KMS-11 (cell line): ENCODE results near the gene SYT17.

Experiments used
- H2AFZ ChIP-seq: fragments of 200-600 bp; sonication (generic); 2 replicates; pipeline ENCODE4 v1.6.1; 2016; ENCODE audit warnings: antibody characterized with exemption, mixed run types, low read depth
- H3K27ac ChIP-seq: fragments of 200-600 bp; sonication (generic); 2 replicates; pipeline ENCODE4 v1.6.1; 2016; ENCODE audit warnings: mild to moderate bottlenecking, mixed run types
- H3K27me3 ChIP-seq: fragments of 200-600 bp; sonication (generic); 2 replicates; pipeline ENCODE4 v1.6.1; 2017; ENCODE audit warnings: mild to moderate bottlenecking, low read depth, mixed run types, moderate library complexity; ENCODE audit not compliant: insufficient read depth
- H3K36me3 ChIP-seq: fragments of 200-600 bp; sonication (generic); 2 replicates; pipeline ENCODE4 v1.6.1; 2017; ENCODE audit warnings: mild to moderate bottlenecking, mixed run types; ENCODE audit not compliant: insufficient read depth
- H3K4me1 ChIP-seq: fragments of 200-600 bp; sonication (generic); 2 replicates; pipeline ENCODE4 v1.6.1; 2016; ENCODE audit warnings: mild to moderate bottlenecking, low read depth, mixed run types; ENCODE audit not compliant: poor library complexity, severe bottlenecking
- H3K4me2 ChIP-seq: fragments of 200-600 bp; sonication (generic); 2 replicates; pipeline ENCODE4 v1.7.0; 2016; ENCODE audit warnings: mild to moderate bottlenecking, mixed run types
- H3K4me3 ChIP-seq: fragments of 200-600 bp; sonication (generic); IDR thresholded peaks from 2 replicates; pipeline ENCODE4 v1.6.1; 2017; ENCODE audit warnings: low read depth, low read length, mixed read lengths; ENCODE audit not compliant: insufficient read depth
- H3K79me2 ChIP-seq: fragments of 200-600 bp; sonication (generic); 2 replicates; pipeline ENCODE4 v1.6.1; 2016; ENCODE audit warnings: low read depth, mixed run types; ENCODE audit not compliant: insufficient read depth
- H3K9ac ChIP-seq: fragments of 200-600 bp; sonication (generic); 2 replicates; pipeline ENCODE4 v1.6.1; 2016; ENCODE audit warnings: mild to moderate bottlenecking, mixed run types
- H4K20me1 ChIP-seq: fragments of 200-600 bp; sonication (generic); 2 replicates; pipeline ENCODE4 v1.6.1; 2016; ENCODE audit warnings: mild to moderate bottlenecking, mixed run types; ENCODE audit not compliant: insufficient read depth
- CTCF ChIP-seq: fragments of 200-600 bp; sonication (generic); conservative IDR thresholded peaks from 2 replicates; pipeline ENCODE4 v1.6.1; 2017; ENCODE audit warnings: low read depth, mild to moderate bottlenecking, antibody characterized with exemption, low read length, moderate library complexity, mixed read lengths

The SYT17 gene

DNA sequence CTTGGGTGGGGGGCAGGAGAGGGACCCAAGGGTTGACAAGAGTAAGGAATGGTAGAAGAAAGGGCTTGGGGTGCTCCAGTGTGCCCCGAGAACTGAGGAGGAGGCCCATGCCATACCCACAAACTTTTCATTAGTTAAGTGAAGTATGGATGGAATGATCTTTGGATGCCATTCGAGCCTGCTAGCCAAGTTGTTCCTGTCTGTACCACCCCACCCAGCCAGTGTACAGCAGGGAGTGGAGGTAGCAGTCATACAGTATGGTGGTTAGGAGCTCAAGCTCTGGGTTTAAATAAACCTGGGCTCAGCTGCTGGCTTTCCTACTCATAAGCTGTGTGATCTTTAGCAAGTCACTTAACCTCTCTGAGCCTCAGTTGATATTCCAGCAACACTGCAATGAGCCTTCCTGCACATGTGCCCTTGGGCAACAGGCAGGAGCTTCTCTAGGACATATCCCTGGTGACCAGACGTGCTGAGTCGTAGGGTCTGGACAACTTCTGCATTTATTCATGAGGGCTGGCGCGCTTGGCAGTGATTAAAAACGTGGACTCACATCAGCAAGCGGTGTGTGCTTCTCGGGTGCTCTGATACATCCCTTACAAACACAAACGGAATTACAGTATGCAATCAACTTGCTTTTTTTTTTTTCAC lies 31.4 kb upstream of the SYT17 start:
- Histone ChIP-seq H3K4me3 (no peak overlapping the region), H3K4me1 (no peaks in the 10 kb centered on the region), H4K20me1 (no peaks in the 10 kb centered on the region), H3K36me3 (no peaks in the 10 kb centered on the region), H3K4me2 (no peak overlapping the region), H2AFZ (no peak overlapping the region), H3K27me3 (no peaks in the 10 kb centered on the region), H3K79me2 (no peaks in the 10 kb centered on the region), H3K9ac (no peak overlapping the region), H3K27ac (no peak overlapping the region)
- no peak for TF ChIP-seq CTCF

DNA sequence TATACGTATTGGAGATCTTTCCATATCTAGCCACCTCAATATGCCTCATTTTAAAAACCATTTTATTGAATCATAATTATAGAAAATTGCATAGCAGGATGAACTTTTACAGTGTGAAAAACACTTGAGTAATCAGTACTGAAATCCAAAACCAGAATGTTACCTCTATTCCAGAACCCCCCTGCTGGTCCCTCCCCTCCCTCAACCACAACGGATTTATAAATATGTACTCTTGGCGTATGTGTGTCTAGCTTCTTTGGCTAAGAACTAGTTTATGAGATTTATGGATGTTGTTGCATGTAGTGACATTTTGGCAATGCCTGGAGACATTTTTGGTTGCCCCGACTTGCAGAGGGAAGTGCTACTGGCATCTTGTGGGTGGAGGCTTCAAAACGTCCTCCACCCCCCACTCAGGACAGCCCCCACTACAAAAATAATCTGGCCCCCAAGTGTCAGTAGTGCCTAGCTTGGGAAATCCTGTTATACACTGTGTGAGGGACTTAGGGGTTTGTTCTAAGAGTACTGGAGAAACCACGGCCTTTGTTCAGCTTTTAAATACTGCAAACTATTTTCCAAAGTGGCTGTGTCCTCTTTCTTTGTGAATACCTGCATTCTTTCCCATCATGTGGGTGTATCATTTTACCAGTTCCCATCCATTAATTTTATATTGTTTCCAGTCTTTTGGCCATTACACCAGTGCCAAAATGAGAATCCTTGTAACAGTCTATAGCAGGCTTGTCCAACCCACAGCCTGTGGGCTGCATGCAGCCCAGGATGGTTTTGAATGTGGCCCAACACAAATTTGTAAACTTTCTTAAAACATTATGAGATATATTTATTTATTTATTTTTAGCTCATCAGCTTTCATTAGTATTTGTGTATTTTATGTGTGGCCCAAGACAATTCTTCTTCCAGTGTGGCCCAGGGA lies 30.6 kb upstream of the SYT17 start:
- no peak for TF ChIP-seq CTCF
- Histone ChIP-seq H3K4me1 (no peaks in the 10 kb centered on the region), H4K20me1 (no peaks in the 10 kb centered on the region), H3K4me2 (no peak overlapping the region), H3K27me3 (no peaks in the 10 kb centered on the region), H2AFZ (no peak overlapping the region), H3K79me2 (no peaks in the 10 kb centered on the region), H3K36me3 (no peaks in the 10 kb centered on the region), H3K4me3 (no peak overlapping the region), H3K9ac (no peak overlapping the region), H3K27ac (no peak overlapping the region)

- Histone ChIP-seq H4K20me1 (no peaks in the 10 kb centered on the region), H2AFZ (no peak overlapping the region), H3K79me2 (no peaks in the 10 kb centered on the region), H3K4me1 (no peaks in the 10 kb centered on the region), H3K4me2 (no peak overlapping the region), H3K9ac (no peak overlapping the region), H3K27ac (no peak overlapping the region), H3K36me3 (no peaks in the 10 kb centered on the region), H3K4me3 (no peak overlapping the region), H3K27me3 (no peaks in the 10 kb centered on the region)
- TF ChIP-seq CTCF = no peak
Measured at GRCh38 chr16:19138601-19139000, 29.4 kb upstream of the SYT17 start.

- Histone ChIP-seq H3K79me2 (no peaks in the 10 kb centered on the region), H3K4me3 (no peak overlapping the region), H3K9ac (no peak overlapping the region), H4K20me1 (no peaks in the 10 kb centered on the region), H3K27ac (no peak overlapping the region), H3K36me3 (no peaks in the 10 kb centered on the region), H3K27me3 (no peaks in the 10 kb centered on the region), H2AFZ (no peak overlapping the region), H3K4me1 (no peaks in the 10 kb centered on the region), H3K4me2 (no peak overlapping the region)
- no peak for TF ChIP-seq CTCF
Measured at GRCh38 chr16:19139436-19140091, 28.5 kb upstream of the SYT17 start.
